GM12865 (cell line): ENCODE measurements around the gene C1orf141.

Experiments
- DNase-seq: peaks from one replicate; pipeline ENCODE4 v3.0.0; 2010; ENCODE audit warnings: low read depth
- H3K4me3 ChIP-seq: 2 replicates; pipeline ENCODE4 v1.5.1; 2011; ENCODE audit warnings: mild to moderate bottlenecking, low read depth, low read length, control low read depth
- TF ChIP-seq, protein P1 (sequence below): IDR thresholded peaks from 2 replicates; pipeline ENCODE4 v1.5.1; 2011; ENCODE audit warnings: low read length, control low read depth, low read depth, inconsistent platforms; ENCODE audit not compliant: insufficient read depth; ENCODE audit errors: missing control alignments

Gene C1orf141

GRCh38 chr1:67120855-67121619 is 13.7 kb downstream of the C1orf141 start:
- DNase-seq: no peak
- TF ChIP-seq, protein P1, sequence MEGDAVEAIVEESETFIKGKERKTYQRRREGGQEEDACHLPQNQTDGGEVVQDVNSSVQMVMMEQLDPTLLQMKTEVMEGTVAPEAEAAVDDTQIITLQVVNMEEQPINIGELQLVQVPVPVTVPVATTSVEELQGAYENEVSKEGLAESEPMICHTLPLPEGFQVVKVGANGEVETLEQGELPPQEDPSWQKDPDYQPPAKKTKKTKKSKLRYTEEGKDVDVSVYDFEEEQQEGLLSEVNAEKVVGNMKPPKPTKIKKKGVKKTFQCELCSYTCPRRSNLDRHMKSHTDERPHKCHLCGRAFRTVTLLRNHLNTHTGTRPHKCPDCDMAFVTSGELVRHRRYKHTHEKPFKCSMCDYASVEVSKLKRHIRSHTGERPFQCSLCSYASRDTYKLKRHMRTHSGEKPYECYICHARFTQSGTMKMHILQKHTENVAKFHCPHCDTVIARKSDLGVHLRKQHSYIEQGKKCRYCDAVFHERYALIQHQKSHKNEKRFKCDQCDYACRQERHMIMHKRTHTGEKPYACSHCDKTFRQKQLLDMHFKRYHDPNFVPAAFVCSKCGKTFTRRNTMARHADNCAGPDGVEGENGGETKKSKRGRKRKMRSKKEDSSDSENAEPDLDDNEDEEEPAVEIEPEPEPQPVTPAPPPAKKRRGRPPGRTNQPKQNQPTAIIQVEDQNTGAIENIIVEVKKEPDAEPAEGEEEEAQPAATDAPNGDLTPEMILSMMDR: no peak

DNA sequence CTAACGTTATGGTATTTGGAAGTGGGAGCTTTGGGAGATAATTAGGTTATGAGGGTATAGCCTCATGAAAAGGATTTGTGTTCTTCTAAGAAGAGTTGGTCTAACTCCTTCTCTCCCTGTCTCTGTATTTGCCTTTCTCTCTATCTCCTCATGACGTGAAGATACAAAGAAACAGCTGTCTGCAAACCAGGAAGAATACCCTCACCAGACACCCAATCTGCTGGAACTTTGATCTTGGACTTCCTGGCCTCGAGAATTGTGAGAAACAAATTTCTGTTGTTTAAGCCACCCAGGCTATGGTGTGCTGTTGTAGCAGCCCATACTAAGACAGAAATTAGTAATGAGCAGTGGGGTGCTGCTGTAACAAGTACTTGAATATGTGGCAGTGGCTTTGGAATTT is 16.1 kb downstream of the C1orf141 start:
- TF ChIP-seq, protein P1: no peak
- DNase-seq: no peak
- H3K4me3 ChIP-seq: no peak overlapping the region

More at GRCh38 chr1:67120855-67121619, 13.7 kb downstream of the C1orf141 start:
- no peak overlapping the region for H3K4me3 ChIP-seq

DNA sequence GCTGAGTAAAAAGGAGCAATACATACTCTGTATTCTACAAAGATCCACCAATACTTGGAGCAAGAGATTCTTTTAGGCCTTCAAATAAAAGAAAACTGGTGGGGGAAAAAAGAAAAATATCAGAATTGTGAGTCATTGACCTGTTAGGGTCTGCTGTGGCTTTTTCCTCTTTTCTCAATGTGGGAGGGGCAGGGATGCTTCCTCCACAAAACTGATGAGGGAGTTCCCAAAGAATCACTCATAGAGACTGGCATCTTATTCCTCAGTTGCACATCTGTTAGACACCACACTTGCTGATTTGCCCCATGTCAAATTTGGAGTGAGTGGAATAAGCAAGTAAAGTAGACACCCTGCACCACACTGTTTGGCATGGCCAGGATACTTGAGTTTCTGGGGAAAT is 16.6 kb downstream of the C1orf141 start:
- TF ChIP-seq, protein P1: no peak
- no peak overlapping the region for H3K4me3 ChIP-seq
- DNase-seq: no peak

- TF ChIP-seq, protein P1: no peak
- DNase-seq: no peak
- H3K4me3 ChIP-seq: no peak overlapping the region
Observed at GRCh38 chr1:67114162-67114561, 20.6 kb downstream of the C1orf141 start.

DNA sequence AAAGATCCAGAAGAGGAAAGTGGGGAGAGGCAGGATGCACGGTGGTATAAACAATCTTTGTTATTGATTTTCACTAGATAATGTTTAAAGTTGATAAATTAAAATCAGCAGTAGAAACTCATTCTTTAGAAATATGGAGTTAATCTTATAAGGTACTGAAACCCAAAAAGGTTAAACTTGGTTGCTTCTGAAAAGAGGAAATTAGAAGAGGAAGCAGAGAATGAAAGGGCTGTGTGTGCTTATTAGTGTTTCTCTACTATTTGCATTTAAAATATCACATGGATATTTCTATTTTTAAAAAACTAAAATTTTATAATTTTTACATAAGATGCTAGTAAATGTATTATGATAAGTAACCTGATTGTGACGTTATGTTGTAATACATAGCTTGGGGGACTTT is 24.4 kb downstream of the C1orf141 start:
- H3K4me3 ChIP-seq: no peak overlapping the region
- DNase-seq: peak; percentile 37

DNA sequence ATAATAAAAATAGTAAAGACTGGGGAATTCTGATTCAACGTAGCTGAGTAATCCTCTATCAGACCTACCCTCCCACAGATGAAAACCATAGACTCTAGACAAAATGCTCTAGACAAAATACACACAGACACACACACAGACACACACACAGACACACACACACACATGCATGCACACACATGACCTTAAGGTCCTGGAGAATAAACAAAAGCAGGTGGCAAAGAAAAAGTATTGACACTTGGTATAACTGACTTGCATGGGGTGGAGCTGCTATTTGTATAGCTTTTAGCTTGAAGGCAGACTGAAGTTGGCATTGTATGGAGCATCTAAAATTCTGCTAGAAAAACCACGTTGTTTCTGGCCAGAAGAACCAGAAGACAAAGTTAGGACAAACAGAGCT is 29.3 kb downstream of the C1orf141 start:
- TF ChIP-seq, protein P1: no peak
- H3K4me3 ChIP-seq: no peak overlapping the region
- DNase-seq: no peak

More for the DNA sequence above, 24.4 kb downstream of the C1orf141 start:
- TF ChIP-seq, protein P1: no peak

DNA sequence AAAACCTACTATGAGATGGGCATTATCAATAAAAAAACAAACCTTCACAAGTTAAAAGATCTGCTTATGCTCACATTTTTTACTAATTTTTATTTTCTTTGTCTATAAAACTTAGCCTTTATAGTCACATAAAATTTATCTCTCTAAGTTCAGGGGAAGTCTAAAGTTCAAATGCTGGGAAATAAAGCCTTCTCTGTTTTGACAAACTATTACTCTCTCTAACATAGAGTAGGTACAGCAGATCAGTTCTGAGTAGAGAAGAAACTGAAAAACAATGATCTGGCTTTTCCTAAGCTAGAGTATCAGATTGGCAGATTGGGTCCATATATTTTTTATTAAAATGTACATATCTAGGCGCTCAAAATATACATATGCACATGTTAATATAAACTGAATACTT is 31.2 kb downstream of the C1orf141 start:
- H3K4me3 ChIP-seq: no peak overlapping the region
- no peak for DNase-seq
- TF ChIP-seq, protein P1: no peak
